Hypothalamus (tissue), 51 donors: ENCODE measurements around the gene DAAM1.

ENCODE experiments used
- DNase-seq, 51 donors: peaks; one replicate each; lab custom pipeline; 2025; lab: John Stamatoyannopoulos, UW

DAAM1 gene

DNA sequence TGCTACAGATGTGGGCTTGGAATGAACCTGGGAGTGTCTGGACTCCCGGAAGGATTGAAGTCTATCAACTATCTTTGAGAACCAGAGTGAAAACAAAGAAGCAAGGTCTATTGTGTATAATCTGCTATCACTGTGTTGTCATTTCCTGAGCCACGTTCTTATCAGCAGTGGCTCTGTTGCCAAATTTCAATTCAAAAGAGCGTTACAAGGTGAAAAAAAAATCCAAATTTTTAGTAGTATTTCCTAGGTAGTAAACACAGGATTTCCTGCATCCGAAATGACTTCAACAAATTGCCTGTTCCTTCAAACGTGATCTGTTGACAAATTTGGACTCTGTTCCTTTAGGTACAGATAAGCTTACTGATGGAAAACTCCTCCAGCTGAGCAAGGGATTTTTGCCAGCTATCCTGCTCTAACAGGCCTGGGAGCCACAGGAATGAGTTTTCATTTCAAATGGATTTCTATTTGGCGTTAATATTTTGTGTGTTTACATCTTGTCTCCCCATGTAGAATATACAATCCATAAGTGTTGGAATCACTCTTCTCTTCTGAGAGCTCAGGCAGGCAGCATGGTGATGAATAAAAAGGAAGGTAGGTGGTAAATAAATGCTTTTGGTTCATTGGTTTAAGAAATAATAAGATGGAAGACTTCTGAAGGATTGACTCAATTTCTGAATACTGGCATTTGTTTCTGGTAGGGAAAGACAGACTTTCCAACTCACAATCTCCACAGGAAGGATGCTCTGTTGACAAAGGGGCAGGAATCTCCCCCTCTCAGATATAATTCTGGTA lies 218.2 kb downstream of the DAAM1 start:
- no peak for DNase-seq

GRCh38 chr14:59407246-59408010 lies 219.0 kb downstream of the DAAM1 start:
- DNase-seq = no peak

- no peak for DNase-seq
Measured at GRCh38 chr14:59415836-59416602, 227.6 kb downstream of the DAAM1 start.

DNA sequence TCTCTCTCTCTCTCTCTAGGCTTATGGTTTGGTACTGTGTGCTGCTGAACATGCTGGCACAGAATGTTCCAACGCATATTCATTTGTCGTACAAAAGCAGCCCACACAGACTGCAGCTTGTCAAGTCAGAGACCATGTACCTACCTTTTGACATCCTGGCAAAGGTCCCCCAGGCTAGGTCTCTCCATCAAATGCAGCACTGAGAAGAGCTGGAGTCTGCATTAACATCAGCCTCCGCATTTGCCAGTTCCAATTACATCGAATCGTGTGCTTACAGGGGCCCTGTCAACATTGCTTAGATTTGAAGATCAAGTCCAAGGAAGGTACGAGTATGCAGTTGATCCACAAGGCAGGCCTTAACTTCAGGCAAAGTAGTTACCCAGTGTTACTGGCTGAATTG lies 228.8 kb downstream of the DAAM1 start:
- no peak for DNase-seq

DNA sequence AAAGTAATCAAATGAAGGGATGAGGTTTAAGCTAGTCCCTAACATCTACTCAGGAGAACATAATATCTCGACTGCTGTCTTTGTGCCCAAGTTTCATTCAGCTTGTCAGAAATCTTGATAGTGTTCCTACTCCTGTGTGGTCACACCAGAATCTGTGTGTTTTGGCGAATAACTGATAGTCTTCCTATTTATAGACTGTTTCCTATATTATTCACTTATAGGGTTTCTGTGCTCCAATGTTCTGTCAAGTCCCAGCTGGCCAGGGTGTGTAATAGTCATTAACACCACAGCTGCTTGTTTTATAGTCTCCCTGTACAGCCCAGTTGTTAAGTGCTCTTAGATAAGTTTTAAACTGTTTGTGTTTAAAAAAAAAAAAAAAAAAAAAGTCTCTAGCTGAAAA lies 230.8 kb downstream of the DAAM1 start:
- no peak for DNase-seq
